Measurements from ENCODE around the gene GPR15LG. TPM values are rescaled to one million over a fixed set of nuclear protein-coding genes. Genes with fewer than 3 reads are reported as not detected.

Gene GPR15LG
- total and polyA plus RNA-seq, 2 experiments from 2014 or later, result not detected

- Histone ChIP-seq H3K4me1 (ENCODE audit: insufficient read depth) (no peaks in the 10 kb centered on the region; the same call in 1 of the 2 replicates), H3F3A (replicated peaks; ENCODE audit: low read depth) (no peaks in the 10 kb centered on the region), H4K20me1 (replicated peaks; ENCODE audit: insufficient read depth) (no peaks in the 10 kb centered on the region), H3K27ac (ENCODE audit: low read depth) (no peak overlapping the region), H3K4me3 (no peak overlapping the region), H3K27me3 (ENCODE audit: insufficient read depth) (peaks cover 8% of the 10 kb centered on the region; the same call in 1 of the 2 replicates), H3K79me2 (replicated peaks; ENCODE audit: insufficient read depth) (no peaks in the 10 kb centered on the region), H3K4me2 (no peak overlapping the region), H3K9me2 (ENCODE audit: insufficient read depth) (peaks cover 4% of the 10 kb centered on the region; the same call in 1 of the 2 replicates), H3K36me3 (ENCODE audit: insufficient read depth) (no peaks in the 10 kb centered on the region), H2AFZ (no peak overlapping the region)
- Mint-ChIP-seq H3K27me3 (ENCODE audit: insufficient read depth, low read depth, poor library complexity) (peaks cover 10% of the 10 kb centered on the region), H3K9me3 (no peaks in the 10 kb centered on the region), H3K4me3 (no peak overlapping the region), H3K36me3 (ENCODE audit: low read depth) (no peaks in the 10 kb centered on the region), H3K4me1 (peaks cover 3% of the 10 kb centered on the region; the same call in 1 of the 3 replicates), H3K27ac (no peak overlapping the region)
- no peak for DNase-seq (ENCODE audit: low spot score)
- no peak for ATAC-seq
- no peak for TF ChIP-seq STAT1 (IDR thresholded peaks at IDR 0.05; ENCODE audit: unreplicated experiment)
- no peak for TF ChIP-seq EZH2phosphoT487 (IDR thresholded peaks at IDR 0.05; ENCODE audit: unreplicated experiment)
- TF ChIP-seq NANOG (IDR thresholded peaks at IDR 0.05; ENCODE audit: borderline replicate concordance), result no peak
- no peak for TF ChIP-seq REST (IDR thresholded peaks at IDR 0.05; ENCODE audit: unreplicated experiment)
- no peak for TF ChIP-seq CREB1 (CRISPR knock-in tag; IDR thresholded peaks at IDR 0.05; ENCODE audit: low read depth)
These were observed 60.3 kb downstream of the GPR15LG start for GRCh38 chr10:84233940-84234339.

GRCh38 chr10:84234479-84234878 is 60.9 kb downstream of the GPR15LG start:
- Histone ChIP-seq H4K20me1 (replicated peaks; ENCODE audit: insufficient read depth) (no peaks in the 10 kb centered on the region), H3K36me3 (ENCODE audit: insufficient read depth) (no peaks in the 10 kb centered on the region), H3K4me3 (no peak overlapping the region), H3F3A (replicated peaks; ENCODE audit: low read depth) (no peaks in the 10 kb centered on the region), H3K4me2 (no peak overlapping the region), H3K4me1 (ENCODE audit: insufficient read depth) (no peaks in the 10 kb centered on the region; the same call in 1 of the 2 replicates), H3K9me2 (ENCODE audit: insufficient read depth) (peaks cover under 1% of the 10 kb centered on the region; the same call in 1 of the 2 replicates), H3K27ac (ENCODE audit: low read depth) (no peak overlapping the region), H3K27me3 (ENCODE audit: insufficient read depth) (peaks cover 12% of the 10 kb centered on the region; the same call in 1 of the 2 replicates), H3K79me2 (replicated peaks; ENCODE audit: insufficient read depth) (no peaks in the 10 kb centered on the region), H2AFZ (no peak overlapping the region)
- TF ChIP-seq CREB1 (CRISPR knock-in tag; IDR thresholded peaks at IDR 0.05; ENCODE audit: low read depth) (no peak), ZNF331 (CRISPR knock-in tag; IDR thresholded peaks at IDR 0.05; ENCODE audit: low read depth) (no peak), ZNF114 (CRISPR knock-in tag; IDR thresholded peaks at IDR 0.05) (no peak), EZH2 (IDR thresholded peaks at IDR 0.05; ENCODE audit: low read depth, unreplicated experiment) (no peak), STAT1 (IDR thresholded peaks at IDR 0.05; ENCODE audit: unreplicated experiment) (no peak), REST (IDR thresholded peaks at IDR 0.05; ENCODE audit: unreplicated experiment) (no peak)
- no peak overlapping the region for H3K27ac Mint-ChIP-seq
- H3K9me3 Mint-ChIP-seq, result no peaks in the 10 kb centered on the region
- ATAC-seq, result no peak
- H3K4me3 Mint-ChIP-seq, result no peak overlapping the region
- no peaks in the 10 kb centered on the region for H3K36me3 Mint-ChIP-seq (ENCODE audit: low read depth)
- DNase-seq (ENCODE audit: low spot score), result no peak
- H3K4me1 Mint-ChIP-seq, result peaks cover 3% of the 10 kb centered on the region; the same call in 1 of the 3 replicates
- peaks cover 10% of the 10 kb centered on the region for H3K27me3 Mint-ChIP-seq (ENCODE audit: insufficient read depth, low read depth, poor library complexity)

Other genes starting within 250 kb of the GPR15LG start
- 105 and 106 TPM in 2 replicates for gene GHITM, start 34.3 kb upstream of the GPR15LG start, total RNA-seq (2014; rRNA removed; shearing (Covaris generic))
- 95.9 and 97.1 TPM in 2 replicates for gene GHITM, start 34.3 kb upstream of the GPR15LG start, polyA plus RNA-seq (2016; fragmentation: Nextera tagmentation; extraction: Ambion mirVana)
- 6.6 and 6.7 TPM in 2 replicates for gene CDHR1, start 20.7 kb downstream of the GPR15LG start, total RNA-seq (2014; rRNA removed; shearing (Covaris generic))
- 3.2 TPM in 2 replicates for gene CDHR1, start 20.7 kb downstream of the GPR15LG start, polyA plus RNA-seq (2016; fragmentation: Nextera tagmentation; extraction: Ambion mirVana)
- not detected in 2 replicates for gene LRIT2, start 51.7 kb downstream of the GPR15LG start, total RNA-seq (2014; rRNA removed; shearing (Covaris generic))
- not detected in 2 replicates for gene LRIT2, start 51.7 kb downstream of the GPR15LG start, polyA plus RNA-seq (2016; fragmentation: Nextera tagmentation; extraction: Ambion mirVana)
- gene LRIT1, start 67.7 kb downstream of the GPR15LG start, total RNA-seq (2014; rRNA removed; shearing (Covaris generic)), result 0.07 TPM in 1 of 2 replicates, not detected in the other
- not detected in 2 replicates for gene LRIT1, start 67.7 kb downstream of the GPR15LG start, polyA plus RNA-seq (2016; fragmentation: Nextera tagmentation; extraction: Ambion mirVana)
- gene RGR, start 71.3 kb downstream of the GPR15LG start, total RNA-seq (2014; rRNA removed; shearing (Covaris generic)), result not detected in 2 replicates
- not detected in 2 replicates for gene RGR, start 71.3 kb downstream of the GPR15LG start, polyA plus RNA-seq (2016; fragmentation: Nextera tagmentation; extraction: Ambion mirVana)
- 30.6 and 33.8 TPM in 2 replicates for gene CCSER2, start 154.8 kb downstream of the GPR15LG start, total RNA-seq (2014; rRNA removed; shearing (Covaris generic))
- gene CCSER2, start 154.8 kb downstream of the GPR15LG start, polyA plus RNA-seq (2016; fragmentation: Nextera tagmentation; extraction: Ambion mirVana), result 25.4 and 37.2 TPM in 2 replicates